Measurements from ENCODE around the gene SREBF2.

SREBF2 gene

DNA sequence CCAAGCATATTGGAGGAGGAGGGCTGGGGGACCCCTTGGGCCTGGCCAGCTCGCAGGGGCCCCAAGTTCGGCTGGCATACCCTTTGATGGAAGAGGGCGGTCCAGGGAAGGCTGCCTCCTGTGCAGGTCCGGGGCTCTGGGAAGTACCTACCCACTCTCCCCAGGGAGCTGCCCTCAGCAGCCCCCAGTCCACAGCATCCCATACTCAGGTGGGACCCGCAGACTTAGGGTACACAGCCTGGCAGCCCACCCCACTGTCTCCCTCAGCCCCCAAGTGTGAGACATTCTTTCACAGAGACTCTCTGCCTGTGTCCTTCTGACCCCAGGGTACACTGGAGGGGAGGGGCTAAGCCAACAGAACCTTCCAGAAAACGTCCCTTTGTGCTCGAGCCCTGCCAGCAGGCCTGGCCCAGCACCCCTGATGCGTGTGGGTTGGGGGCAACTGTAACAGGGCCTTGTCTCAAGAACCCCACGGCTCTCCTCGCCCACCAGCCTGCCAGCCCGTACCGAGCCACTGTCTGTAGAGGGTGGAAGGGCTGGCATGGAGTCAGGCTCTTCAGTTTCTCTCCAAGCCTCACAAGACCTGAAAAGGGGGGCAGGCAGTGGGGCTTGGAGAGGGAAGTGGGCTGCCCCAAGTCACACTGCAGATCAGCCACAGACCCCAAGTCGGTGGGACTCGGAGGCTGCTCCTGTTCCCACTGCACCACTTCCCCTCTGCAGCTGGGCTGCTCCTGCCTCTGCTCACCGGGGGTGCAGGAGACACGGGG, 100.7 kb downstream of the SREBF2 start:
- TF ChIP-seq SIN3A (IDR thresholded peaks at IDR 0.05; ENCODE audit: borderline replicate concordance, insufficient read depth, low read length): no peak
- TF ChIP-seq TAF1 (IDR thresholded peaks at IDR 0.05; ENCODE audit: borderline replicate concordance, insufficient read depth, low read length): no peak
- TF ChIP-seq FOXP2 (optimal IDR thresholded peaks at IDR 0.05; ENCODE audit: borderline replicate concordance, extremely low read depth, extremely low read length, insufficient read depth): no peak

DNA sequence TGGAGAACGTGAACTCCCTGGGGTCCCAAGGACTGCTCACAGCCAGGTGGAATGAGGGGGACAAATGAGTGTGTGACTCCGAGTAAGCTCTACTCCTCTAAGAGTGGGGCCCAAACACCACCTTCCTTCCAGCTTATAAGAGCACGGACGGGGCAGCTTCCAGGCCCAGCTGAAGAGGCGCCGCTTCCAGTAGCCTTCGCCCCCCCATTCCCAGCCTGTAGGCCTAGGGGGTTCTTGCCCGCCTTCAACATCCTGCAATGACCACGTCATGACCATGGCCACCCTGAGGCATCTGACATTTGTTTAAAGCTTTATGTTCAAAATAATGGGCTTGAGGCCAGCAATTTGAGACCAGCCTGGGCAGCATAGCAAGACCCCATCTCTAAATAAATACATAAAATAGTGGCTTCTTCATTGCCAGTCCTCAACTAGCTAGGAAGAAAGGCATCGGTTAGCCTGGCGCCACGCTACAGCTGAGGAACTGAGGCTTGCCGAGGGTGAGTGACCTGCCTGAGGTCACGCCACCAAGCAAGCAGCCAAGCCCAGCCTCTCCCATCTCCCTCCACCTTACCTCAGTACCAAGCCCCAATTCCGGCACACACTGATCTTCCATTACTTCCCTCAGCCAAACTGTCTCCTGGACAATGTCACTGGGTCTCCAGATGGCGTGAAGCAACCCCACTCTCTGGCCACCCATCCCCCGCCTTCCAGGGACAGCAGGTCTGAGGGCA, 101.5 kb downstream of the SREBF2 start:
- TF ChIP-seq SIN3A (IDR thresholded peaks at IDR 0.05; ENCODE audit: borderline replicate concordance, insufficient read depth, low read length): no peak
- no peak for TF ChIP-seq FOXP2 (optimal IDR thresholded peaks at IDR 0.05; ENCODE audit: borderline replicate concordance, extremely low read depth, extremely low read length, insufficient read depth)
- TF ChIP-seq, protein P1, sequence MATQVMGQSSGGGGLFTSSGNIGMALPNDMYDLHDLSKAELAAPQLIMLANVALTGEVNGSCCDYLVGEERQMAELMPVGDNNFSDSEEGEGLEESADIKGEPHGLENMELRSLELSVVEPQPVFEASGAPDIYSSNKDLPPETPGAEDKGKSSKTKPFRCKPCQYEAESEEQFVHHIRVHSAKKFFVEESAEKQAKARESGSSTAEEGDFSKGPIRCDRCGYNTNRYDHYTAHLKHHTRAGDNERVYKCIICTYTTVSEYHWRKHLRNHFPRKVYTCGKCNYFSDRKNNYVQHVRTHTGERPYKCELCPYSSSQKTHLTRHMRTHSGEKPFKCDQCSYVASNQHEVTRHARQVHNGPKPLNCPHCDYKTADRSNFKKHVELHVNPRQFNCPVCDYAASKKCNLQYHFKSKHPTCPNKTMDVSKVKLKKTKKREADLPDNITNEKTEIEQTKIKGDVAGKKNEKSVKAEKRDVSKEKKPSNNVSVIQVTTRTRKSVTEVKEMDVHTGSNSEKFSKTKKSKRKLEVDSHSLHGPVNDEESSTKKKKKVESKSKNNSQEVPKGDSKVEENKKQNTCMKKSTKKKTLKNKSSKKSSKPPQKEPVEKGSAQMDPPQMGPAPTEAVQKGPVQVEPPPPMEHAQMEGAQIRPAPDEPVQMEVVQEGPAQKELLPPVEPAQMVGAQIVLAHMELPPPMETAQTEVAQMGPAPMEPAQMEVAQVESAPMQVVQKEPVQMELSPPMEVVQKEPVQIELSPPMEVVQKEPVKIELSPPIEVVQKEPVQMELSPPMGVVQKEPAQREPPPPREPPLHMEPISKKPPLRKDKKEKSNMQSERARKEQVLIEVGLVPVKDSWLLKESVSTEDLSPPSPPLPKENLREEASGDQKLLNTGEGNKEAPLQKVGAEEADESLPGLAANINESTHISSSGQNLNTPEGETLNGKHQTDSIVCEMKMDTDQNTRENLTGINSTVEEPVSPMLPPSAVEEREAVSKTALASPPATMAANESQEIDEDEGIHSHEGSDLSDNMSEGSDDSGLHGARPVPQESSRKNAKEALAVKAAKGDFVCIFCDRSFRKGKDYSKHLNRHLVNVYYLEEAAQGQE (IDR thresholded peaks at IDR 0.05; ENCODE audit: insufficient read depth in 1 of 2, low read depth in 2 of 2, low read length in 2 of 2): no peak
- no peak for TF ChIP-seq POLR2AphosphoS5 (IDR thresholded peaks at IDR 0.05; ENCODE audit: low read depth, low read length)
- TF ChIP-seq TAF1 (IDR thresholded peaks at IDR 0.05; ENCODE audit: borderline replicate concordance, insufficient read depth, low read length): no peak

DNA sequence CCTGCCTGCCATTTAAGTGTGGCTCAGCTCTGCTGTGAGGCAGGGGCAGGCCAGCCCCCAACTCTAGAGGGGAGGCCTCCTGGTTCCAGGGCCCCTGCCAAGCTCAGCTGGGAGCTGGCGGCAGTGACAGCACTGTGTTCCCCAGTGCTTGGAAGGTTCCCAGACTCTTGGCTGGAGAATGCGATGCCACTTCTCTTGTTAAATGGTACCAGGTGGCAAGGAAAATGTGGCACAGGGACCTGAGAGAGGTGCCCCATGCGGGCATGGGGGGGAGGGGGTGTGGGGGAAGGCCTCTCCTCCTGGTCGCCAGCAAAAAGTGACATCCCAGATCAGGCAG, 102.1 kb downstream of the SREBF2 start:
- no peak for TF ChIP-seq POLR2AphosphoS5 (IDR thresholded peaks at IDR 0.05; ENCODE audit: low read depth, low read length)

DNA sequence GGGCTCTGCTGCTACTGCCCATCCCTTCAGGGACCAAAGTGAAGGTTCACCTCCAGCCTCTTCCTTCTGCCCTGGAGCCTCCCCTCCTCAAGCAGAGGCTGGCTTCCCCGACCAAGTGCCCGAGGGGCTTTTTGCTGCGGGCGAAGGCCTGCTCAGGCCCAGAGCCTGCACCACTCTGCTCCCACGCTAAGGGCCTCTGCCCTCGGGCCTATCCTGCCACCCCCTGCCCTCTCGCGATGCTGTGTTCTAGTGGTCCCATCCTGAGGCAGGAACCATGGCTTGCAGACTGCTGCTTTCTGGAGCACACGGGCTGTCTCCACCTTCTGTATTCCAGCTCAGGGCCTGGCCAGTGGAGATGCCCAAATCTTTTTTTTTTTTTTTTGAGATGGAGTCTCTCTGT, 102.6 kb downstream of the SREBF2 start:
- TF ChIP-seq FOXP2 (optimal IDR thresholded peaks at IDR 0.05; ENCODE audit: borderline replicate concordance, extremely low read depth, extremely low read length, insufficient read depth): no peak
- TF ChIP-seq, protein P1 (IDR thresholded peaks at IDR 0.05; ENCODE audit: insufficient read depth in 1 of 2, low read depth in 2 of 2, low read length in 2 of 2): no peak
- no peak for TF ChIP-seq TAF1 (IDR thresholded peaks at IDR 0.05; ENCODE audit: borderline replicate concordance, insufficient read depth, low read length)
- no peak for TF ChIP-seq POLR2AphosphoS5 (IDR thresholded peaks at IDR 0.05; ENCODE audit: low read depth, low read length)
- TF ChIP-seq SIN3A (IDR thresholded peaks at IDR 0.05; ENCODE audit: borderline replicate concordance, insufficient read depth, low read length): no peak

DNA sequence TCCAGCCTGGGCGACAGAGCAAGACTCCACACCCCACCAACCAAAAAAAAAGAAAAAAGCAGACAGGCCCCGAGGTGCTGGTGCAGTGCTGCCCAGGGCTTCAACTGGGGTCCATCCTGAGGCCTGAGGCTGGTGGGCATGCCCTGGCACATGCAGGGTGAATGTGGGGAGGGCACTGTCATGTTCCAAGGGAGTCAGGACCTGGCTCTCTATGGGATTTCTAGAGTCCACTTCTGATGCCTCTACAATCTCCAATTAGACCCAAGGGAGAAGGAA, 103.9 kb downstream of the SREBF2 start:
- TF ChIP-seq, protein P1 (IDR thresholded peaks at IDR 0.05; ENCODE audit: insufficient read depth in 1 of 2, low read depth in 2 of 2, low read length in 2 of 2): no peak
- TF ChIP-seq POLR2AphosphoS5 (IDR thresholded peaks at IDR 0.05; ENCODE audit: low read depth, low read length) (no peak), FOXP2 (optimal IDR thresholded peaks at IDR 0.05; ENCODE audit: borderline replicate concordance, extremely low read depth, extremely low read length, insufficient read depth) (no peak), SIN3A (IDR thresholded peaks at IDR 0.05; ENCODE audit: borderline replicate concordance, insufficient read depth, low read length) (no peak), TAF1 (IDR thresholded peaks at IDR 0.05; ENCODE audit: borderline replicate concordance, insufficient read depth, low read length) (no peak)

Measured in PFSK-1 (cell line).